Thyroid gland (tissue), 4 donors: ENCODE data around the gene RPLP2. TPM values are rescaled to one million over a fixed set of nuclear protein-coding genes. Genes with fewer than 3 reads are reported as not detected.

ENCODE experiments used
- DNase-seq, 2 donors: peaks; one replicate each; pipeline ENCODE4 v3.0.0-alpha.2; 2019
- H3K27ac ChIP-seq, 3 donors: fragments of 200-600 bp; sonication (generic); 1 replicate in 2 of 3; 2 replicates in 1 of 3; pipeline ENCODE4 v1.5.1; 2016 to 2019; ENCODE audit warnings: mild to moderate bottlenecking in 1 of 3, moderate library complexity in 1 of 3
- H3K27me3 ChIP-seq: fragments of 200-600 bp; sonication (generic); one replicate; pipeline ENCODE4 v1.5.1; 2019
- H3K36me3 ChIP-seq, 2 donors: fragments of 200-600 bp; sonication (generic); one replicate each; pipeline ENCODE4 v1.5.1; 2016 to 2019
- H3K4me1 ChIP-seq, 2 donors: fragments of 200-600 bp; sonication (generic); one replicate each; pipeline ENCODE4 v1.5.1; 2017 to 2019
- H3K4me3 ChIP-seq, 3 donors: fragments of 200-600 bp; sonication (generic); replicated peaks in 1 of 3; 1 replicate in 2 of 3; 2 replicates in 1 of 3; pipeline ENCODE4 v1.5.1; 2016; ENCODE audit warnings: mild to moderate bottlenecking in 1 of 3
- H3K9me3 ChIP-seq: fragments of 200-600 bp; sonication (generic); one replicate; pipeline ENCODE4 v1.5.1; 2017
- POLR2A ChIP-seq, 2 donors: fragments of 450-650 bp; IDR thresholded peaks; one replicate each; pipeline ENCODE4 v1.6.1; 2017; ENCODE audit warnings: antibody characterized with exemption in 2 of 2, mild to moderate bottlenecking in 2 of 2, moderate library complexity in 1 of 2
- WGBS, 2 donors: methylation state at CpG; one replicate each; pipeline ENCODE4 v1.1.5; 2017; 5-methylcytosine and 5-hydroxymethylcytosine counted together
- intact Hi-C: fragments of 100-400 bp; cut with DNase I; formaldehyde crosslinking; loops from one replicate; pipeline ENCODE4 v1.15.1; 2023
- total RNA-seq, 4 donors: library from RNA; depleted of rRNA; stranded (reverse); fragments of >200 nt; gene quantifications; one replicate each; pipeline ENCODE4 v1.2.3, GENCODE V29; 2016
- TF ChIP-seq, protein P1 (sequence below), 6 experiments: fragments of 200-600 bp in 3 of 6; fragments of 450-650 bp in 3 of 6; sonication (generic) in 3 of 6; IDR thresholded peaks; one replicate each; pipeline ENCODE4 v1.5.1; 2016 to 2019; ENCODE audit warnings: antibody characterized with exemption in 6 of 6, mild to moderate bottlenecking in 2 of 6, inconsistent platforms in 1 of 6, moderate library complexity in 1 of 6

Gene RPLP2
- total RNA-seq, 4 donors from 2014 or later = 172 to 526 (median 290) TPM

DNA sequence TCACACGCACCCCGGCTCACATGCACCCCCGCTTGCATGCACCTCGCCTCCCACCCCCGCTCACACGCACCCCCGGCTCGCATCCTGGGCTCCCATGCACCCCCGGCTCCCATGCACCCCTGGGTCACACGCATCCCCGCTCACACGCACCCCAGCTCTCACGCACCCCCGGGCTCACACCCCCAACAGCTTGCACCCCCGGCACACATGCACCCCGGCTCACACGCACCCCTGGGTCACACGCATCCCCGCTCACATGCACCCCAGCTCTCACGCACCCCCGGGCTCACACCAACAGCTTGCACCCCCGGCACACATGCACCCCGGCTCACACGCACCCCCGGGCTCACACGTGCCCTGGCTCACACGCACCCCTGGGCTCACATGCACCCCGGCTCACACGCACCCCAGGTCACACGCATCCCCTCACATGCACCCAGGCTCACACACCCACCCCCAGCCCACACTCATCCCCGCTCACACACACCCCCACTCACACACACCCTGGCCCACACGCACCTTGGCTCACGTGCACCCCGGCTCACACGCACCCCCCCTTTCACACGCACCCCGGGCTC lies 49.1 kb downstream of the RPLP2 start:
- H3K27me3 ChIP-seq = no peaks in the 10 kb centered on the region
- no peak overlapping the region for H3K27ac ChIP-seq
- H3K36me3 ChIP-seq = peaks cover 0 to 8% of the 10 kb centered on the region in 2 donors
- 91 to 92% methylated on average over 31 to 33 of the region's 37 CpGs for WGBS, 2 donors
- intact Hi-C loops = no loop called here
- TF ChIP-seq, protein P1, sequence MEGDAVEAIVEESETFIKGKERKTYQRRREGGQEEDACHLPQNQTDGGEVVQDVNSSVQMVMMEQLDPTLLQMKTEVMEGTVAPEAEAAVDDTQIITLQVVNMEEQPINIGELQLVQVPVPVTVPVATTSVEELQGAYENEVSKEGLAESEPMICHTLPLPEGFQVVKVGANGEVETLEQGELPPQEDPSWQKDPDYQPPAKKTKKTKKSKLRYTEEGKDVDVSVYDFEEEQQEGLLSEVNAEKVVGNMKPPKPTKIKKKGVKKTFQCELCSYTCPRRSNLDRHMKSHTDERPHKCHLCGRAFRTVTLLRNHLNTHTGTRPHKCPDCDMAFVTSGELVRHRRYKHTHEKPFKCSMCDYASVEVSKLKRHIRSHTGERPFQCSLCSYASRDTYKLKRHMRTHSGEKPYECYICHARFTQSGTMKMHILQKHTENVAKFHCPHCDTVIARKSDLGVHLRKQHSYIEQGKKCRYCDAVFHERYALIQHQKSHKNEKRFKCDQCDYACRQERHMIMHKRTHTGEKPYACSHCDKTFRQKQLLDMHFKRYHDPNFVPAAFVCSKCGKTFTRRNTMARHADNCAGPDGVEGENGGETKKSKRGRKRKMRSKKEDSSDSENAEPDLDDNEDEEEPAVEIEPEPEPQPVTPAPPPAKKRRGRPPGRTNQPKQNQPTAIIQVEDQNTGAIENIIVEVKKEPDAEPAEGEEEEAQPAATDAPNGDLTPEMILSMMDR (IDR thresholded peaks at IDR 0.05) = no peak
- TF ChIP-seq POLR2A (IDR thresholded peaks at IDR 0.05) = no peak
- H3K9me3 ChIP-seq = no peaks in the 10 kb centered on the region
- no peak for DNase-seq
- no peak overlapping the region for H3K4me3 ChIP-seq
- peaks cover 5% of the 10 kb centered on the region in 2 donors for H3K4me1 ChIP-seq

DNA sequence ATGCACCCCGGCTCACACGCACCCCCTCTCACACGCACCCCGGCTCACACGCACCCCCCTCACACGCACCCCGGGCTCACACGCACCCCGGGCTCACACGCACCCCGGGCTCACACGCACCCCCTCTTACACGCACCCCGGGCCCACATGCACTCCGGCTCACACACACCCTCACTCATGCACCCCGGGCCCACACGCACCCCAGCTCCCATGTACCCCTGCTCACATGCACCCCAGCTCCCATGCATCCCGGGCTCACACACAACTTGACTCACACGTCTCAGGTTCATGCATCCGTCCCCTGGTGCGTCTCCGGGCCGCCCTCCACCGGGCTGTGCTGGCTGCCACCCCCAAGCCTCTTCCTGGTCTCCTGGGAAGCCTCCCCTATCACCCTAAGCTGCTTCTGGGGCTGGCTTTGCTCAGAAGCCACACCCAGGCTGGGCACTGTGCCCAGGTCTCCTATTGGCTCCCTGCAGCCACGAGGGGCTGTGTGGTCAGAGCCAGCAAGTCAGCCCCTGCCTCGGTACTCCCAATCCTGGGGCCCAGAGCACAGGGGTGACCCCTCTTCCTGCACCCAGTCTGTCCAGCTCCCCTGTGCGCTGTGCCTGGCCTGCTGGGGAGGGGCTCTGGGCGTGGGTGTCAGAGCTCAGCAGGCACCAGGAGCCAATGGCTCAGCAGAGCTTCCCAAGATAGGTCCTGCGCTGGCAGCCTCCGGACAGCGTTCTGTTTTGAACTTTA lies 49.8 kb downstream of the RPLP2 start:
- Histone ChIP-seq H3K9me3 (no peaks in the 10 kb centered on the region), H3K27me3 (no peaks in the 10 kb centered on the region), H3K27ac (no peak overlapping the region), H3K4me3 (no peak overlapping the region), H3K36me3 (peaks cover 3 to 10% of the 10 kb centered on the region in 2 donors), H3K4me1 (peaks cover 5% of the 10 kb centered on the region in 2 donors)
- intact Hi-C loops = no loop called here
- DNase-seq = peak; percentile 77 to 81
- WGBS, 2 donors = 46 to 59% methylated on average over 14 to 20 of the region's 31 CpGs
- no peak for TF ChIP-seq POLR2A (IDR thresholded peaks at IDR 0.05)
- TF ChIP-seq, protein P1 (IDR thresholded peaks at IDR 0.05) = no peak

DNA sequence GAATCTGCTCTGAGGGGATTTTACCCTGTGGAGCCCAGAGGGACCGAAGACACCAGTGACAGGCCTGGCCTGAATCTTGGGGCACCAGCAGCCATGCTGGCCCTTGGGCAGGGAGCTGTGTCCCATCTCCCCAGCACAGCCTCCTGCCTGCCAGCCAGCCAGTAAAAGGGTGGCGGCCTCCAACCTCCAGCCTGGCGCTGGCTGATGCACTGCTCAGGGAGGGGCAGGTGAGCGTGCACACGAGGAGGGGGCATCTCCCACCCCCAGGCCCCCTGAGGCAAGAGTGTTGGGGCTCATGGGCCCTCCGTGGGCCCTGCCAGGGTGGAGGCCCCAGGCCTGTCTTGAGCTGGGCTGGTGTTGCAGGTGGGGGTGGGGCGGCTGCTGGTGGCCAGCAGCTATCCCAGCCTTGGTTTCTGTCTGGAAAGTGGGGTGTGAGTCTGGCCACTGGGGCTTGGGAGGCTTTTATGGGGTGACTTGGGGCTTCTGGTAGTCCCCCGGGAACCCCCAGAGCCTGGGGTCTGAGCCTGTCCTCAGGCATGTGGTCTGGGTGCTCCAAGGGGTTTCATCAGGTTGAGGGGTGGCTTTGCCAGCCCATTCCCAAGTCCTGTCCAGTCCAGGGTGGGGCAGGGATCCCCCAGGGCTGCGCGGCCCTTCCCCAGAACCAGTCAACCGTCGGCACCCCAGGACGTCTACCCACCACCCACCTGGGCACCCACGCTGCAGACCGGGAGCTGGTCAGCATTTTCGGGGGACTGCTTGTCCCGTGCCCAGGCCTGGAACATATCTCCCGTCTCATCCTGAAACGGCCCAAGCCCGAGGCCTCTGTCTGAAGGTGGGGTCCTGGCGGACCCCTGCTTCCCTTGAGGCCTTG lies 50.7 kb downstream of the RPLP2 start:
- 92 to 96% methylated on average over 6 to 14 of the region's 21 CpGs for WGBS, 2 donors
- Histone ChIP-seq H3K27me3 (no peaks in the 10 kb centered on the region), H3K4me3 (no peak overlapping the region), H3K36me3 (peaks cover 4 to 17% of the 10 kb centered on the region in 2 donors), H3K27ac (no peak overlapping the region), H3K9me3 (no peaks in the 10 kb centered on the region), H3K4me1 (peaks cover 5% of the 10 kb centered on the region in 2 donors)
- TF ChIP-seq, protein P1 (IDR thresholded peaks at IDR 0.05) = no peak
- TF ChIP-seq POLR2A (IDR thresholded peaks at IDR 0.05) = no peak
- DNase-seq = no peak
- intact Hi-C loops = no loop called here

DNA sequence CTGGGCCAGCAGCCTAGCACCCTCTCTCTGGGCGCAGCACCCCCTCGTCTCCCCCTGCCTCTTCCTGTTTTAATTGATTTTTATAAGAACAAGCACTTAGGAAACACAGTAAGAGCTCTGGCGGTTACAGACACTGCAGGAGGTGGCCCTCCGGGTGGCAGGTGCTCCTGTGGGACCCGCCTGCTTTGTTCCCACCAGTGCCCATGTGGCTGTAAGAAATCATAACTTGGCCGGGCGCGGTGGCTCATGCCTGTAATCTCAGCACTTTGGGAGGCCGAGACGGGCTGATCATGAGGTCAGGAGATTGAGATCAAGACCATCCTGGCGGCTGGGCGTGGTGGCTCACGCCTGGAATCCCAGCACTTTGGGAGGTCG lies 51.3 kb downstream of the RPLP2 start:
- H3K9me3 ChIP-seq = no peaks in the 10 kb centered on the region
- no peaks in the 10 kb centered on the region for H3K27me3 ChIP-seq
- no peak overlapping the region for H3K27ac ChIP-seq
- intact Hi-C loops = no loop called here
- peaks cover 4 to 22% of the 10 kb centered on the region in 2 donors for H3K36me3 ChIP-seq
- H3K4me1 ChIP-seq = peaks cover 5% of the 10 kb centered on the region in 2 donors
- no peak overlapping the region for H3K4me3 ChIP-seq
- no peak for TF ChIP-seq POLR2A (IDR thresholded peaks at IDR 0.05)
- TF ChIP-seq, protein P1 (IDR thresholded peaks at IDR 0.05) = no peak
- no peak for DNase-seq
- 90 to 93% methylated on average over 14 of the region's 14 CpGs for WGBS, 2 donors
